Measurements from ENCODE around the gene PLXNA3.

The PLXNA3 gene

DNA sequence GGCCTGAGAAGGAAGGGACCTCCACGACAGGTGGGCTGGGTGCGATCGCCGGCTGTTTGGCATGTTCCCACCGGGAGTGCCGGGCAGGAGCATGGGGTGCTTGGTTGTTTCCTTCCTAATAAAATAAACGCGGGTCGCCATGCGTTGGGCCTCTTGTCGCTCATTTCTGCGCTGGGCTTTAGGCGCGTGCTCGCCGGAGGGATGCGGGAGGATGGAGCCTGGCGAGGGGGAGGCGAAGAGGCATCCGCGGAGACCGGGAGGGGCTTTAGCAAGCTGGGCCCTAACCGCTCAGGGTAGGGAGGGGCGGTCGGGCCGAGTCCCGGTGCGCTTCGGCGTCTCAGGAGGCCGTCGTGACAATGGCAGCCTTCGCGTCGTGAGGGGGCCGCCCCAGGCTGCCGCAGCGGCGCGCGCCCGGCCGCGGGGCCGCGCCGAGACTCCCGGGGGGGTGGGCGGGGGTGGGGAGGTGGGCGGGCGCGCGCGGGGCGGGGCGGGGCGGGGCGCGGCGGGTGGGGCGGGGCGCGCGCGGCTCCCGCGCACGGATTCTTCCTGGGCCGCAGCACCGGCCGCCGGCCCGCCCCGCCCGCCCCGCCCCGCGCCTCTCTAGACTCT lies 21.6 kb upstream of the PLXNA3 start:
- no peak for DNase-seq

DNA sequence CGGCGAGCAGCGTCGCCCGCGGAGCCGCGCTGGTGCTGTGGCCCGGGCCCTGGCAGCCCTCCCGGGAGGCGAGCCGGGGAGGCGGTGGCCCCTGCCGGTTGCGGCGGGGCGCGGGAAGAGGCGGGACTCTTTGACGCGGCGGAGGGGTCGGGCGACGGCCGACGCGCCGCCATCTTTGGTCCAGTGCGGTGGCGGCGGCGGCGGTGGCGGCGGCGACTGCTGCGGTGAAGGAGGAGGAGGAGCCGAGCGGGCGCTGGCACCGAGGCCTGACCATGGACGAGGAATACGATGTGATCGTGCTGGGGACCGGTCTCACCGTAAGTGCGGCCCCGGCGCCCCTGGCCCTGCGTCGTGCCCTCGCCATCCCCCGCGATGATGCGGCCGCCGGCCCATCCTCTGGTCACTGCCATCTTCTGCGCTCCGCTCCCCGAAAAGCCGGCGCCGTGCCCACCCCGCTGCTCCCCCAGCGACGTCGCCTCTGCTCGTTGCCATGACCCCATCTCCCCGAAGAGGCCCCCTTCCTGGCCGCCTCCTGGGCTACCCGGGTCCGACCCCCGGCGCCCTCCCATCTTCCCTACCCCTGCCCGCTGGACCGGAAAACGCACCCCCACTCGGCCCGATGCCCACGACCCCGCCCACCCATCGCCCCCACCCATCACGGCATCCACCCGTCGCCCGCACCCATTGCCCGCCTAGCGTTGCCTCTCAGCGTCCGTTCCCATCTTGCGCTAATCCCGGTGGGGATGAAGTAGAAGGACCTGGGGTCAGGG lies 20.9 kb upstream of the PLXNA3 start, which contains the start of gene GDI1:
Gene GDI1 (plus strand): TSS at position 172 of the 770 bp plus-strand sequence. CDS start 101 bp downstream, at position 273.
- DNase-seq, result peak; percentile 14

DNA sequence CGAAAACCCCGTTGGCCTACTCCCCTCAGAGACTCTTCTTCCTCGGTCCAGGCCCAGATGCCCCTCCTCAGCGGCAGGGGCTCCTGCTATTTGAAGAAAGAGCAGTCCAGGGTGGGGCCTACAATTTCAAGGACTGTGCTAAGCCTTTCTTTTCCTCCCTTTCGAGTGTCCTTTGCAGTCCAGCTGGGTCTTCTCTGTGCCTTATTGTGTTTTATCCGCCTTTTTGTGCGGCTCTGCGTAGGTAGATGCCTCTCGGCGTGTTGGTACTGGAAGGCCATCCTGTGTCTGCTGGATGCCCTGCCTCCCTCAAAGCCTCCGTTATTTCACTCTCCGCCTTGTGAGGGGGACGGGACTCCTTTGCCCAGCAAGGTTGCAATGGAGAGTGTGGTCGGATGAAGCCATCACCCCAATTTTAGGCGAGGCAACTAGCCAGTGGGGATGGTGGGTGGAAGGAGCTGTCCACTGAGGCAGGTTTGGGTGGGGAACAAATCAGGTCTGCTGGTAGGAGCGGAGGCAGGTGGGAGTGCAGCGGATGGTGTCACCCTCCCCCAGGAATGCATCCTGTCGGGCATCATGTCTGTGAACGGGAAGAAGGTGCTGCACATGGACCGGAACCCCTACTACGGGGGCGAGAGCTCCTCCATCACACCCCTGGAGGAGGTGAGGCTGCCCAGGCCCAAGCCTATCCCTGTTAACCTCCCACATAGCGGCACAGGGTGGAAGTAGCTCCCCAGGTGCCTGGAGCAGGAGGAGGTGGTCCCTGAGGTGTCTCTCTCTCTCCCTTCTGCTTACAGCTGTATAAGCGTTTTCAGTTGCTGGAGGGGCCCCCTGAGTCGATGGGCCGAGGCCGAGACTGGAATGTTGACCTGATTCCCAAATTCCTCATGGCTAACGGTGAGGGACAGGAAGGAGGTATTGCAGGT lies 19.8 kb upstream of the PLXNA3 start:
- no peak for DNase-seq

DNA sequence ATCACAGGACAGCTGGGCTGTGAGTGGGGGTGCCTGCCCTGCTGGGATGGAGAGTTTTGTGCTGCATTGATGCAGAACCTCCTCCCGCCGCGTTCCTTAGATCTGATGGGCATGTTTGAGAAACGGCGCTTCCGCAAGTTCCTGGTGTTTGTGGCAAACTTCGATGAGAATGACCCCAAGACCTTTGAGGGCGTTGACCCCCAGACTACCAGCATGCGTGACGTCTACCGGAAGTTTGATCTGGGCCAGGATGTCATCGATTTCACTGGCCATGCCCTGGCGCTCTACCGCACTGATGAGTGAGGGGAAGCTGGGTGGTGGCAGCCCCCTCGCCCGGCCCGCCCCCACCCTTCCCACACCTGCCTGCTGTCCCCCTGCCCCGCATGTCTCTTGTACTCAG lies 18.2 kb upstream of the PLXNA3 start:
- no peak for DNase-seq

DNA sequence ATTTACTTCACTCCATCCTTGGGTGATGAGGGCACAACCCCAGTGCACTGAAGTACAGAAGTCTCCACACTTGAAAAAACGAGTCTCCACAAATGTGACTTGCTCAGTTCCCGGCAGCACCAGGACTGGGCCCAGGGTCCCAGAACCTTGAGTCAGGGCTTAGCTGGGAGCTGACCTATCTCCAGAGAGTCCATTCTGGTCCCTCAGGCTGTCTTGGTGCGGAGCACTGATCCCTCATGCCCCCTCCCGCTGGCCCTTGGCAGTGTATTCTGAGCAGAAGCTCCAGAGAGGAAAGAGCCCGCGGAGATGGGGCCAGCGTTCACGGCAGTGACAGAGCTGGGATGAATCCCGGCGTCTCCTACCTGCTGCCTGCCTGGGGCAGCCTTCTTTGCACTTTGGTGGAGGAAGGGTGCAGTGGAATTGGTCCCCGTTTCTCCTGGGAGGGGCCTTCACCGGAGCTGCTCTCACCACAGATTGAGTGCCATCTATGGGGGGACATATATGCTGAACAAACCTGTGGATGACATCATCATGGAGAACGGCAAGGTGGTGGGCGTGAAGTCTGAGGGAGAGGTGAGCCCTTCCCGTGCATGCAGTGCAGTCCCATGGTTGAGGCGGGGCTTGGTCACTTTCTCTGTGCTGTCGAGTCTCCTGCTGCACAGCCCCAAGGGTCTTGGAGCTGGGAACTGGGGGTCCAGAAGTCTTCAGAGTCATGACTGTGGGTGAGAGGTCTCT lies 17.3 kb upstream of the PLXNA3 start:
- DNase-seq, result no peak

DNA sequence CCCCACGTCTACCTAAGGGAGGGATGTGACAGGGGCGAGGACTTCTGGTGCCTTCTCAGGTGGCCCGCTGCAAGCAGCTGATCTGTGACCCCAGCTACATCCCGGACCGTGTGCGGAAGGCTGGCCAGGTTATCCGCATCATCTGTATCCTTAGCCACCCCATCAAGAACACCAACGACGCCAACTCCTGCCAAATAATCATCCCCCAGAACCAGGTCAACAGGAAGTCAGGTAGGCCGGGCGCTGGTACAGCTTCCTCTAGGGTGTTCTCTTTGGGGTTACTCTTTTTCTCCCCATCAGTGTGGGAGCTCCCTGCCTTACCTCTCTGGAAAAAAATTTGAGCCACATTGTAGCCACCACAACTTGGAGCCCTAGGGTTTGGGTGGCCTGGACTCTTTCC lies 16.5 kb upstream of the PLXNA3 start:
- DNase-seq, result no peak

DNA sequence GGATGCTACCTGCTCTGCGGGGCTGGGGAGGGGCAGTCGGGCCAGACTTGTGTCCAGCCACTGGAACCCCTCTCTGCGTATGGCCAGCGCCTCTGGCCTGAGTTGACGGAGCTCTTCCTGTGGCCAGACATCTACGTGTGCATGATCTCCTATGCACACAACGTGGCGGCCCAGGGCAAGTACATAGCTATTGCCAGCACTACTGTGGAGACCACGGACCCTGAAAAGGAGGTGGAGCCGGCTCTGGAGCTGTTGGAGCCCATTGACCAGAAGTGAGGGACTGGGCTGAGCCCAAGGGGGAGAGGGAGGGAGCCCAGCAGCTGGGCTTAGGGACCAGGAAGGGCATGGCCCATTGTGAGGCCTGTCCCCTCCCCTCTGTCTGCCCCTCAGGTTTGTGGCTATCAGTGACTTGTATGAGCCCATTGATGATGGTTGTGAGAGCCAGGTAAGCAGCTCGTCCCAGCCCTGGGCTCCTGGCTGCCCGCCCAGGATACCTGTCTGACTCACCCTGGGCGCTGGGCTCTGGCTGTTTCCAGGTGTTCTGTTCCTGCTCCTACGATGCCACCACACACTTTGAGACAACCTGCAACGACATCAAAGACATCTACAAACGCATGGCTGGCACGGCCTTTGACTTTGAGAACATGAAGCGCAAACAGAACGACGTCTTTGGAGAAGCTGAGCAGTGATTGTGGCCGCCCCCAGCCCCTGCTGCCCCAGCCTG lies 15.9 kb upstream of the PLXNA3 start:
- DNase-seq, result no peak

DNA sequence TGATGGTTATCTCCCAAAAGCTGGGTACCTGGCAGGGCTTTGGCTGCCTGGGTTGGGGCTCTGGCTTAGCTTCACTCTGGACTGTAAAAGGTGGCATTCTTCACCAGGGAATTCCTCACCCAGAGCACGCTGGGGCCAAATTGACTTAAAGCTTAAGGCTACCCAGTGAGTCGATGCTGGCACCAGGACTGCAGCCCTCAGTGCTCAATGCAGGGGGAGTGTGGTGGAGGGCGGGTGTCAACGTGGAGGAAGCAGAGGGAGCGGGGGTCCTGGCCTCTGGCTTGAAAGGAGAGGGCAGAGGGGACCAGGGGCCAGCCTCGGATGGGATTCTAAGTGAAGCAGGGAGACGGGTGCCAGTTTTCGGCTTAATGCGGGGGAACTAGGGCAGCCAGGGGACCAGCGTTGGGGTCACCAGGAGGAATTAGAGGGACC lies 14.6 kb upstream of the PLXNA3 start:
- DNase-seq, result no peak

DNA sequence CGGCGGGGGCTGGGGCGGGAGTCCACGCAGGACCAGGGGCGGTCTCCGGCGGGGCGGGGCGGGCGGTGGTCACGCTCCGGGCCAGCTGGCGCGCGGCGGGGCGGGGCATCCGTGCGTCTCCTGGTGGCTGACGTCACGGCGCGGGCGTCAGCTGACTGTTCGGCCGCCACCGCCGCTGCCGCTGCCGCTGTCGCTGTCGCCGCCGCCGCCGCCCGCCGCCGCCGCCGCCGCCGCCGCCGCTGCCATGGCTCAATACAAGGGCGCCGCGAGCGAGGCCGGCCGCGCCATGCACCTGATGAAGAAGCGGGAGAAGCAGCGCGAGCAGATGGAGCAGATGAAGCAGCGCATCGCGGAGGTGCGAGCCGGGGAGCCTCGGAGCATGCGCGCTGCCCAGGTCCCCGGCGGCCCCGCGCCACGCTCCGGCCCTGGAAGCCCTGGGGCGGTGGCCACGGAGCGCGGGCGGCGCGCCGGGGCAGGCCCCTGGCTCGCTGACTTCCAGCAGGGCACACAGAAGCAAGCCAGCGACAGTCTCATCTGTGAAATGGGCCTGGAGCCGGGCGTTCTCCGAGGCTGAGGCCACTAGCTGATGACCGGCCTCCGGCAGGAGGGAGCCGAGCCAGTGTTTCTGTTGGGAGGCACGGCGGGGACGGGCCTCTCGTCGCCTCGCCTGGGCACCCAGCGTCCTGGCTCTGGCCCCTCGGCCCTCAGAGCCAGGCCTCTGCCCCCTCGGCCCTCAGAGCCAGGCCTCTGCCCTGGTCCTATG lies 13.9 kb upstream of the PLXNA3 start, which contains the start of gene FAM50A:
Gene FAM50A (plus strand): TSS at position 150 of the 763 bp plus-strand sequence. CDS start 95 bp downstream, at position 245.
- peak; percentile 21 for DNase-seq

DNA sequence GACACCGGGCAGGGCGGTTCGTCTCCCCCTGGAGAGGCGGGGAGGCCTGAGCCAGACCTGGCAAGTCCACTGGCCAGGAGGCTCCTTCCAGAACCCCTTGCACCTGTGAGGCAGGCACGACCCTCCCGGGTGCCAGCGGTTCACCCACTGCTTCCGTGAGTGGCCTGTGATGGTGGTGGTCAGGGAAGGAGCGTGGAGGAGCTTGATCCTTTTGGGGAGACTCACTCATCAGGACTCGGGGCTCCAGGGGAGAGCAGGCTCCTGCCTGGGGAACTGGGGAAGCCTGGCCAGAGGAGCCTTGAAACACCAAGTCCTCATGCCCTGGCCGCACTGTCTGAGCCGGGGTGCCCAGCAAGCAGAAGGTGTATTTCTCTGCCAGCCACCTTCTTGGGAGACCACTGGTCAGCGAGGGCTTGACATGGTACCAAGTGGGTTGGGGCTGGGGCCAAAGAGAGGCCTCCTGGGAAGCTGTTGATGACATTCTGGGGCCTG lies 13.3 kb upstream of the PLXNA3 start:
- DNase-seq, result no peak

DNA sequence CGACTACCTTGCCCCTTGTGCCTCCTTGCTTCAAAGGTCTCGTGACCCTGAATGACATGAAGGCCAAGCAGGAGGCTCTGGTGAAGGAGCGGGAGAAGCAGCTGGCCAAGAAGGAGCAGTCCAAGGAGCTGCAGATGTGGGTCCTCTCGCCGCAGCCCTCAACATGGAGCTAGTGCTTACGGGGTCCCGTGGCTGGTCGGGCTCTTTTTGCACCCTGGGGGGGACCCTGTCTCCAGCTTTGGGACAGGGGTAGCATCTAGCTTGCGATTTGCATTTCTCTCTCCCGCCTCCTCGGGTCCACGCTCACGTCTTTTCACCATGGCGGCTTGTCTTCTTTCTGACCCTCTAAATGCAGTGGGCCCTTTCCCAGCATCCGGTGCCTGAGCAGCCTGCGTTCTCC lies 12.3 kb upstream of the PLXNA3 start:
- no peak for DNase-seq

DNA sequence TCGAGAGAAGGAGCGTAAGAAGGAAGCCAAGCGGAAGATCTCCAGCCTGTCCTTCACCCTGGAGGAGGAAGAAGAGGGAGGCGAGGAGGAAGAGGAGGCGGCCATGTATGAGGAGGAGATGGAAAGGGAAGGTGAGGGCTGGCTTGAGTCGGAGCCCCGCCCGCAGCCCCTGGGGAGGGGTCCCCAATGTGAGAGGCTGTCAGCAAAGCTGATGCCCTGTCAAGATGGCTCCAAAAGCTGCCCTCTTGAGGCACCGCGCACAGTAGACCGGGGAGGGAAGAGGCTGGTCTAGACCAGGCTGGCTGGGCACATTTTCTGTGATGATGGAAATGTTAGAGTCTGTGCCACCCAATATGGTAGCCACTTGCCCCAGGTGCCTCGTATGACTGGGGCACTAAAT lies 11.7 kb upstream of the PLXNA3 start:
- DNase-seq, result no peak

DNA sequence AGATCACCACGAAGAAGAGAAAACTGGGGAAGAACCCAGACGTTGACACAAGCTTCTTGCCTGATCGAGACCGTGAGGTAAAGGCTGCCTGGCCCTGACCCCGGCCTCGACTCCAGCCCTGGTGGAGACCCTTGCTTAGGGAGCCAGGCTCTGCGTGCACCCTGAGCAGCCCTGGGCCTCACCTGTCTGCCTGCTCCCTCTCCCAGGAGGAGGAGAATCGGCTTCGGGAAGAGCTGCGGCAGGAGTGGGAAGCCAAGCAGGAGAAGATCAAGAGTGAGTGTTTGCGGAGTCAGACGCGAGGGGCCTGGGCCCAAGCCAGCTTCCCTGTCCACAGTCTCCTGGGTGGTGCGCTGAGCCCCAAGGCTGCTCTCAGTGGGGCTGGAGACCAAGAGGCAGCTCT lies 9.6 kb upstream of the PLXNA3 start:
- DNase-seq, result no peak

DNA sequence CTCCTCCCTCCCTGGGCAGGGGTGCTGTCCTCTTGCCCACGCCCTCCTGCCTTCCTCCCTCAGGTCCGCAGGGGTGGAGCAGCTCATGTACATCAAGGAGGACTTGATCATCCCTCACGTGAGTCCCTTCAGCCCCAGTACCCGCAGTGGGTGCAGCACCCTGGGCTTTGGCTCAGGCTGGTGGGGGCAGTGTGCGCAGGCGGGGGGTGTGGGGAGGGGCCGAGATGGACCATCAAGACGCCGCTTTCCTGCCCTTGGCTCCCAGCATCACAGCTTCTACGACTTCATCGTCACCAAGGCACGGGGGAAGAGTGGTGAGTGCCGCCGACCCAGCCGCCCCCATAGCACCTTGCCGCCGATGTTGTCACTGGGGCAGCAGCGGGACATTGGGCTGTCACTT lies 8.5 kb upstream of the PLXNA3 start:
- no peak for DNase-seq

DNA sequence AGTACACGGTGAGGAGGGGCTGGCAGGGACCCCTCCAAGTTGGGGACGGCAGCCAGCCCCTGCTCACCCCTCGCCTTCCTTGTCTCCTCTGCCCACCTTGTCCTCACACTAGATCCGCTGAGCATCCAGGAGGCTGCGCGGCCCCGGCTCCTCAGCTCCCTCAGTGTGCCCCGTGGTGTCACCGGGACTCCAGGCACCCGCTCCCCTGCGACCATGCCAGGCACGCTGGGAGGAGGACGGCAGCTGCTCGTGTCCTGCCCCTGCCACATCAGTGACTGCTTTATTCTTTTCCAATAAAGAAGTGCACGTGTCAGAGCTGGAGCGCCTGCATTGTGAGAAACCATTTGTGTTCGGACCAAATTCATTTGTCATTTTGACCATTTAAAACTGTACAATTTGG lies 7.8 kb upstream of the PLXNA3 start:
- no peak for DNase-seq

DNA sequence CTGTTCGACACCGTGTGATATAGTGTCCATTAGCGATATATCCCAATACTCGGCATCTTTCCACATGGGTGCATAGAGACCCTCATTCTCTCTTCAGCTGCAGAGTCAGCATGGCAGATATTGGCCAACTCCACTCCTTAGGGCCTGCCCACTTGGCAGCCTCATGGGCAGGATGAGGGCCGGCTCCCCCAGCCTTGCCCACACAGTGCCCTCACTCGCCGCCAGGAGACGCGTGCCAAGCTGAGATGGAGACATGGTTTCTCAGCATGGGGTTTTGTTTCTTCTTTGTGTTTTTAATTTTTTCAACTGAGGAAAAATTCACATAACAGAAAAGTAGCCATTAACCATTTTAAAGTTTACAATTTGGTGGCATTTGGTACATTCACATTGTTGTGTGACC lies 5.3 kb upstream of the PLXNA3 start:
- no peak for DNase-seq

DNA sequence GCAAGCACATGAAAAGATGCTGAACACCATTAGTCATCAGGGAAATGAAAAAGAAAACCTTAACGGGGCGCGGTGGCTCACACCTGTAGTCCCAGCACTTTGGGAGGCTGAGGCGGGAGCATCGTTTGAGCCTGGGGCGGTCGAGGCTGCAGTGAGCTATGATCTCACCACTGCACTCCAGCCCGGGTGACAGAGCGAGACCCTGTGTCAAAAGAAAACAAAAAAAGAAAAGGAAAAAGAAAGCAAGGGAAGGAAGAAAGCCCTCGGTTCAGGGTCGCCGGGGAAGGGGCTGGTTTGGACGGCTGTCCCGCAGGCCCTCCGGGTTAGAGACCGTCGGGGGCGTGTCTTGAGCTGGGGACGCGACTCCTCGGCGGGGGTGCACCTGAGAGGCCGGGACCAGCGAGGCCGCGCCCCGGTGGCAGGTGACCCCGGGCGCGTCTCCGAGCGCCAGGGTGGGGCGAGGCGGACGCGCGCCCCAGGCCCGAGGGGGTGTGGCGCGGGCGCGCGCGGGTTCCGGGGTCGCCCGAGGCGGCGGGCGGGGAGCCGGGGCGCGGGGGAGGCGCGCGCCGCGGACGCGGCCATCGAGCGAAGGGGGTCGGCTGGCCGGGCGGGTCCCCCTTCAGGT lies 478 bp upstream of the PLXNA3 start:
- DNase-seq, result no peak

DNA sequence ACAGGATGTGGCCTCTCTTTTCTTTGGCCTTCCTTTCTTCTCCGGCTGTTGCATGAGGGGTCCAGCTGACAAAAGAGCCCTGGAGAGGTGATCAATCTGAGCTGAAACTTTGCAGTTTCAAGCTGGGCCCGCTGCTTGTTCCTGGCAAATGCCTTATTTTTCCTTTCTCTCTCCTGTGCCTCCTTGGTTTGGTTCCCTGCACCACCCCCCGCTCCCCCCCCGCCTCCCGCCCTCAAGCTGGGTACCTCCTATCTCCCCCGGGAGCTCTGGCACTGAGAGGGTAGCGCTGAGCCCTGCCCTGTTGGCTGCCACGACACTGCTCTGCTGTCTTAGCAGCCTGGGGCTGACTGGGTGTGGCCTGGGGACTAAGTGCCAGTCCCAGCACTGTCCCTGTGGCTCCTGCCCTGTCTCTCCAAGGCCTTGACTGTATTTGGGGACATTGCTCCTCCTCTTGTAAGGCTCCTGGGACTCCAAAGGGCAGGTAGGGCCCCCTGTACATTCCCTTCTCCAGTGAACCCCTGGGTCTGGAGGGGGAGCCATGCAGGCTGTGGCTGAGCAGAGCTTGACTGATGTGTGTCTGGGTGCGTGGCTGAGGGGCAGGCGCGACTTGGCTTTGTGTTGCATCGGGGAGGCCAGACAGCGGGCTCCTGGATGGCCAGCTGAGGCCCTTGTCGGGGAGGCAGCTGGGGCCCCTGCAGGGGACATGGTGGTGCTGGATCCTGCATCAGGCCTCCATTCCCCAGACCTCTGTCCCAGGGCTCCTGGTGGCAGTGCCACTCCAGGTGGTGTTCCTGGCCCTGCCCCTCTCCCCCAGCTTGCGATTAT lies 1.1 kb downstream of the PLXNA3 start:
- no peak for DNase-seq

DNA sequence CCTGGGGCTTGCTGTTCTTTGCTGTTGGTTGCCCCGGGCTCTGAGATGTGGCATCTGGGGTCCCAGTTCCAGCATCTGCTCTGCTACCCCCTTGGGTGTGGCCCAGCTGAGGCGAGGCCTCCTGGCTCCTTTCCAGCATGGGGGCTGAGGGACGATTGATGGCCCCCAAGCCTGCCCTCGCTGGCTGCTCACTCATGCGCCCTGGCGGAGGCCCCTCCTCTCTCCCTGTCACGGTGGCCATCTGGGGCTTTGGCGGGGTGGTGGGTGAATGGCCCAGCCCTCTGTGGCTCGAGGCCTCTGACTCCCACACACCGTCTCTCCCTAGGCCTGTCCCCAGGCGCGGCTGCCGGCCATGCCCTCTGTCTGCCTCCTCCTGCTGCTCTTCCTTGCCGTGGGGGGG lies 1.8 kb downstream of the PLXNA3 start:
- DNase-seq, result no peak

DNA sequence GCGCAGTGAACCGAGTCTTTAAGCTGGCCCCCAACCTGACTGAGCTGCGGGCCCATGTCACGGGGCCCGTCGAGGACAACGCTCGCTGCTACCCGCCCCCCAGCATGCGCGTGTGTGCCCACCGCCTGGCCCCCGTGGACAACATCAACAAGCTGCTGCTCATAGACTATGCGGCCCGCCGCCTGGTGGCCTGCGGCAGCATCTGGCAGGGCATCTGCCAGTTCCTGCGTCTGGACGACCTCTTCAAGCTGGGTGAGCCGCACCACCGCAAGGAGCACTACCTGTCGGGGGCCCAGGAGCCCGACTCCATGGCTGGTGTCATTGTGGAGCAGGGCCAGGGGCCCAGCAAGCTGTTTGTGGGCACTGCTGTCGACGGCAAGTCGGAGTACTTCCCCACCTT lies 2.2 kb downstream of the PLXNA3 start:
- no peak for DNase-seq
